KOPT-K1 (cell line): ENCODE data around the gene PHACTR3.

Source experiments
- H3K27ac ChIP-seq: fragments of 200-600 bp; sonication (generic); 2 replicates; pipeline ENCODE4 v1.5.1; 2016; ENCODE audit warnings: antibody characterized with exemption, mild to moderate bottlenecking, low read depth, low read length; ENCODE audit not compliant: poor library complexity, severe bottlenecking
- H3K36me3 ChIP-seq: fragments of 200-600 bp; sonication (generic); 2 replicates; pipeline ENCODE4 v1.5.1; 2017; ENCODE audit warnings: antibody characterized with exemption, mild to moderate bottlenecking, low read length, moderate library complexity; ENCODE audit not compliant: insufficient read depth
- H3K9me3 ChIP-seq: fragments of 200-600 bp; sonication (generic); 2 replicates; pipeline ENCODE4 v1.5.1; 2017; ENCODE audit warnings: antibody characterized with exemption, low read length, mild to moderate bottlenecking; ENCODE audit not compliant: insufficient read depth, poor library complexity, severe bottlenecking

The PHACTR3 gene

GRCh38 chr20:59597240-59597639 is 7.1 kb upstream of the PHACTR3 start:
- H3K36me3 ChIP-seq = no peaks in the 10 kb centered on the region
- H3K27ac ChIP-seq = peak overlapping the region; percentile 97
- H3K9me3 ChIP-seq = peaks cover 3% of the 10 kb centered on the region

- peak overlapping the region; percentile 97 for H3K27ac ChIP-seq
- H3K9me3 ChIP-seq = peaks cover 1% of the 10 kb centered on the region
- H3K36me3 ChIP-seq = no peaks in the 10 kb centered on the region
Measured at GRCh38 chr20:59598625-59599310, 5.6 kb upstream of the PHACTR3 start.

- Histone ChIP-seq H3K36me3 (no peaks in the 10 kb centered on the region), H3K9me3 (no peaks in the 10 kb centered on the region), H3K27ac (peak overlapping the region; percentile 97)
Measured at GRCh38 chr20:59599941-59600340, 4.4 kb upstream of the PHACTR3 start.

- Histone ChIP-seq H3K9me3 (no peaks in the 10 kb centered on the region), H3K27ac (peak overlapping the region; percentile 97), H3K36me3 (no peaks in the 10 kb centered on the region)
Measured at GRCh38 chr20:59600472-59600871, 3.9 kb upstream of the PHACTR3 start.

- no peaks in the 10 kb centered on the region for H3K36me3 ChIP-seq
- H3K27ac ChIP-seq = no peak overlapping the region
- H3K9me3 ChIP-seq = no peaks in the 10 kb centered on the region
Measured at GRCh38 chr20:59602546-59603080, 1.7 kb upstream of the PHACTR3 start.

GRCh38 chr20:59603176-59603575 is 1.2 kb upstream of the PHACTR3 start:
- no peaks in the 10 kb centered on the region for H3K9me3 ChIP-seq
- no peak overlapping the region for H3K27ac ChIP-seq
- no peaks in the 10 kb centered on the region for H3K36me3 ChIP-seq

GRCh38 chr20:59604741-59605600 is 631 bp downstream of the PHACTR3 start:
- no peak overlapping the region for H3K27ac ChIP-seq

GRCh38 chr20:59605601-59606364 is 1.4 kb downstream of the PHACTR3 start:
- H3K9me3 ChIP-seq = no peaks in the 10 kb centered on the region
- H3K36me3 ChIP-seq = 0 out of 2 replicates have a peak, but pooled peaks cover 4% of the 10 kb centered on the region
- no peak overlapping the region for H3K27ac ChIP-seq

More at GRCh38 chr20:59604741-59605600, 631 bp downstream of the PHACTR3 start:
- Histone ChIP-seq H3K9me3 (no peaks in the 10 kb centered on the region), H3K36me3 (no peaks in the 10 kb centered on the region)

- Histone ChIP-seq H3K9me3 (no peaks in the 10 kb centered on the region), H3K27ac (no peak overlapping the region), H3K36me3 (0 out of 2 replicates have a peak, but pooled peaks cover 4% of the 10 kb centered on the region)
Measured at GRCh38 chr20:59606566-59606965, 2.2 kb downstream of the PHACTR3 start.

- Histone ChIP-seq H3K27ac (peak overlapping the region; percentile 50), H3K36me3 (0 out of 2 replicates have a peak, but pooled peaks cover 7% of the 10 kb centered on the region), H3K9me3 (no peaks in the 10 kb centered on the region)
Measured at GRCh38 chr20:59608396-59608795, 4.1 kb downstream of the PHACTR3 start.

- Histone ChIP-seq H3K9me3 (no peaks in the 10 kb centered on the region), H3K36me3 (0 out of 2 replicates have a peak, but pooled peaks cover 10% of the 10 kb centered on the region), H3K27ac (peak overlapping the region; percentile 50)
Measured at GRCh38 chr20:59608871-59609270, 4.5 kb downstream of the PHACTR3 start.

- H3K27ac ChIP-seq = no peak overlapping the region
- H3K36me3 ChIP-seq = 0 out of 2 replicates have a peak, but pooled peaks cover 10% of the 10 kb centered on the region
- H3K9me3 ChIP-seq = no peaks in the 10 kb centered on the region
Measured at GRCh38 chr20:59611286-59611685, 6.9 kb downstream of the PHACTR3 start.

GRCh38 chr20:59613861-59614260 is 9.5 kb downstream of the PHACTR3 start:
- Histone ChIP-seq H3K9me3 (no peaks in the 10 kb centered on the region), H3K36me3 (0 out of 2 replicates have a peak, but pooled peaks cover 10% of the 10 kb centered on the region), H3K27ac (no peak overlapping the region)

GRCh38 chr20:59614714-59615113 is 10.4 kb downstream of the PHACTR3 start:
- Histone ChIP-seq H3K27ac (no peak overlapping the region), H3K9me3 (no peaks in the 10 kb centered on the region), H3K36me3 (0 out of 2 replicates have a peak, but pooled peaks cover 10% of the 10 kb centered on the region)
